Thymus (tissue), 11 donors: ENCODE data around the gene ZNF691. TPM values are rescaled to one million over a fixed set of nuclear protein-coding genes. Genes with fewer than 3 reads are reported as not detected.
"Not testable (repeated sequence)": the region's sequence is repeated elsewhere in the genome, so short reads cannot be mapped to it uniquely, and the experiment has no call there.

Experiments used
- DNase-seq, 9 donors: peaks; one replicate each; pipeline ENCODE4 v3.0.0-alpha.2; 2013; ENCODE audit warnings: low spot score in 9 of 9, low read depth in 6 of 9, missing footprints in 1 of 9
- H3K27ac ChIP-seq, 2 donors: one replicate each; pipeline ENCODE4 v1.5.1; 2013; ENCODE audit warnings: control low read depth in 1 of 2, low read depth in 1 of 2, low read length in 1 of 2, mild to moderate bottlenecking in 1 of 2, moderate library complexity in 1 of 2
- H3K27me3 ChIP-seq, 2 donors: one replicate each; pipeline ENCODE4 v1.5.1; 2013; ENCODE audit warnings: low read length in 1 of 2; ENCODE audit not compliant: control insufficient read depth in 2 of 2, insufficient read depth in 1 of 2
- H3K36me3 ChIP-seq, 2 donors: one replicate each; pipeline ENCODE4 v1.5.1; 2013; ENCODE audit warnings: low read length in 1 of 2, mild to moderate bottlenecking in 1 of 2, moderate library complexity in 1 of 2; ENCODE audit not compliant: control insufficient read depth in 2 of 2, insufficient read depth in 2 of 2
- H3K4me1 ChIP-seq, 2 donors: one replicate each; pipeline ENCODE4 v1.5.1; 2013; ENCODE audit warnings: low read length in 2 of 2; ENCODE audit not compliant: control insufficient read depth in 2 of 2, insufficient read depth in 2 of 2
- H3K4me3 ChIP-seq, 2 donors: one replicate each; pipeline ENCODE4 v1.5.1; 2013; ENCODE audit warnings: low read length in 2 of 2, control low read depth in 1 of 2, mild to moderate bottlenecking in 1 of 2
- H3K9me3 ChIP-seq, 2 donors: one replicate each; pipeline ENCODE4 v1.5.1; 2013; ENCODE audit warnings: low read length in 1 of 2, mild to moderate bottlenecking in 1 of 2; ENCODE audit not compliant: control insufficient read depth in 2 of 2, insufficient read depth in 1 of 2
- WGBS: extraction: QIAGEN DNeasy Blood & Tissue Kit; methylation state at CpG from one replicate; pipeline ENCODE4 v1.1.7; 2013; 5-methylcytosine and 5-hydroxymethylcytosine counted together
- polyA plus RNA-seq: library from polyadenylated mRNA; stranded (reverse); fragments of 200-250 nt; gene quantifications from one replicate; pipeline ENCODE4 v1.2.3, GENCODE V29; 2013
- total RNA-seq: library from RNA; stranded (reverse); fragments of 120-200 nt; gene quantifications from one replicate; pipeline ENCODE4 v1.2.4, GENCODE V29; 2013
- donor health status: healthy.

Gene ZNF691
- total and polyA plus RNA-seq, 2 donors = 12.5 to 18.7 TPM

DNA sequence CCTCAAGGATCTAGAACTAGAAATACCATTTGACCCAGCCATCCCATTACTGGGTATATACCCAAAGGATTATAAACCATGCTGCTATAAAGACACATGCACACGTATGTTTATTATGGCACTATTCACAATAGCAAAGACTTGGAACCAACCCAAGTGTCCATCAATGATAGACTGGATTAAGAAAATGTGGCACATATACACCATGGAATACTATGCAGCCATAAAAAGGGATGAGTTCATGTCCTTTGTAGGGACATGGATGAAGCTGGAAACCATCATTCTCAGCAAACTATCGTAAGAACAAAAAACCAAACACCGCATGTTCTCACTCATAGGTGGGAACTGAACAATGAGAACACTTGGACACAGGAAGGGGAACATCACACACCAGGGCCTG lies 31.6 kb upstream of the ZNF691 start:
- not testable (repeated sequence) for H3K27ac ChIP-seq, H3K9me3 ChIP-seq, H3K4me3 ChIP-seq, H3K27me3 ChIP-seq, DNase-seq
- Histone ChIP-seq H3K4me1 (peaks cover 0 to 13% of the 10 kb centered on the region in 2 donors), H3K36me3 (peaks cover 18 to 21% of the 10 kb centered on the region in 2 donors)
- 98% methylated on average over 3 of the region's 3 CpGs for WGBS

GRCh38 chr1:42815941-42816584 lies 30.4 kb upstream of the ZNF691 start:
- Histone ChIP-seq H3K4me3 (peak overlapping the region; percentile 93 to 94), H3K4me1 (peaks cover 0 to 13% of the 10 kb centered on the region in 2 donors), H3K27ac (peak overlapping the region; percentile 79 to 82), H3K36me3 (peaks cover 10 to 15% of the 10 kb centered on the region in 2 donors), H3K9me3 (no peaks in the 10 kb centered on the region), H3K27me3 (no peaks in the 10 kb centered on the region)
- 41% methylated on average over 7 of the region's 7 CpGs for WGBS
- DNase-seq = no peak

DNA sequence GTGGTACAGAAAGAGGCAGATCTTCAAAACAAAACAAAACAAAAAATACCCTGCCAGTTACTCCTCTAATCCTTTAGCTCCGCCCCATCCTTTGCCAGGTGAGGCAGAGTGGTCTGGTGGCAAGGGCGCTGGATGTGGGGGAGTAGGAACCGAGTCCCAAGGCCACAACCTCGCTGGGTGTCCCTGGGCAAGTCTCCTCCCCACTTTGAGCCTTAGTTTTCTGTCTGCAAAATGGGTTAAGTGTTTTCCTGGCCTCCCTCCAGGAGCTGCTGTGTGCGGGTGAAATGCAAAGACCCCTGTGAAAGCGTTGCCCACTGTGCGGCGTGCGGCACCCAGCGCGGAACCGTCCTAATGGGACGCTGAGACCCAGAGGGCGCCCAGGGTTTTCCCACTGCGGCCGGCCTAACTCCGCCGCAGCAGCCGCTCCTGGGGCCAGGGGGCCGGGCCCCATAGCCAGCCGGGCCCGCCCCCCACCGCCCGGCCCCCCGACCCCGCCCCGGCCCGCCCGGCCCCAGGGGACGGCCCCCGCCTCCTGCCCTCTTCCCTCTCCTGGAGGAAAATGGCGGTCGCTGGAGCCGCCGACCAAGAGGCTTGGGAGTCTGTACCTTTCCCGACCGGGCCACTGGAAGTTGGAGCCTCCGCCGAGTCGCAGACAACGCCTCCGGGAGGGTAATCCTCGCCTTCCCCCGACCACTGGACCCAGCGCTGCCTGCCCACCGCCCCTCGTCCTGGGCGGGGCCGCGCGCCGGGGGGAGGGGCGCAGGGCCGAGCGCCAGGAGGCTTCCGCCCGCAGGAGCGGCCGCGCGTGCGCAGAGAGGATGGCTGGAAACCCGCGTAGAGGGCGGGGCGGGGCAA lies 29.6 kb upstream of the ZNF691 start, which contains the start of the genes ERMAP and SVBP:
Gene ERMAP (plus strand): TSS at position 538 of the 855 bp plus-strand sequence. CDS start 13,327 bp downstream, outside the sequence.
Gene SVBP (minus strand): TSS at position 813 of the 855 bp plus-strand sequence. CDS start 853 bp downstream, outside the sequence.
- H3K27ac ChIP-seq = peak within 1 kb of the TSS; percentile 91 to 99
- H3K4me3 ChIP-seq = peak within 1 kb of the TSS; percentile 93 to 94
- no peaks in the 10 kb centered on the region for H3K9me3 ChIP-seq
- peaks cover 5 to 9% of the 10 kb centered on the region in 2 donors for H3K36me3 ChIP-seq
- H3K27me3 ChIP-seq = no peaks in the 10 kb centered on the region
- whole genome bisulfite sequencing = 1% methylated on average over 66 of the region's 66 CpGs
- peak; percentile 60 to 95 (median 90) for DNase-seq
- H3K4me1 ChIP-seq = peaks cover 0 to 13% of the 10 kb centered on the region in 2 donors

DNA sequence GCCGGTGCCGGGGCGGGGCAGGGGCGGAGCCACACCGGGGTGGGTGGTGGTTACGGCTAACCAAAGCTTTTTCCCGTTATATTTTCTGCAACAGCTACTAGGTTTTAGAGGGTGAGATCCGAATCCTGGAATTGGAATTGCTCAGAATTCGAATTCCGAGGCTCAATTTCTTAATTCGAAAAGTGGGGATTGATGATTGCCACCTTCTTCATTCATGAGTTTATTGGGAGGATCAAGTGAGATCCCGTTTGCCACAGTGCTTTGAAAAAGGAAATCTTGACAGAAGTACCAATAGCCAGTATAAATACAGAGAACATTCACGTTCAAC lies 29.0 kb upstream of the ZNF691 start:
- WGBS = 1% methylated on average over 13 of the region's 13 CpGs
- DNase-seq = no peak
- Histone ChIP-seq H3K4me3 (peak overlapping the region; percentile 48 to 93), H3K27me3 (no peaks in the 10 kb centered on the region), H3K27ac (no peak overlapping the region), H3K4me1 (peaks cover 0 to 13% of the 10 kb centered on the region in 2 donors), H3K36me3 (peaks cover 5 to 9% of the 10 kb centered on the region in 2 donors), H3K9me3 (no peaks in the 10 kb centered on the region)

DNA sequence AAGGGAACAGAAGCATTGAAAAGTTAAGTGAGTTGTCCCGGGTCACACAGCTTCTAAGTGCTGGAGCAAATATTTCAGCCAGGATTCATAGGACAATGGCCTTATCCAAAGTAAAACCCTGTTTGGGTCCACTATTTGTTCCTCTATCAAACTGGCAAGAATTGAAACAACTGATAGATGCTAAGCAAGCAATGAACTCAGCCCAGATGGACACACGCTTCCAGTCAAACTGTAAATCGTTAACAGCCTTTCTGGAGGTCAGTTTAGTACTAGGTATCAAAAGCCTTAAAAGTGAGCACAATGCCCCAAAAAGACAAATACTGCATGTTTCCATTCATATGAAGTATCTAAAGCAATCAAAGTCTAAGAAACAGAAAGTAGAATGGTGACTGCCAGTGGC lies 28.4 kb upstream of the ZNF691 start:
- Histone ChIP-seq H3K27me3 (no peaks in the 10 kb centered on the region), H3K9me3 (no peaks in the 10 kb centered on the region), H3K4me3 (no peak overlapping the region), H3K27ac (no peak overlapping the region), H3K36me3 (peaks cover 5 to 9% of the 10 kb centered on the region in 2 donors), H3K4me1 (peaks cover 0 to 13% of the 10 kb centered on the region in 2 donors)
- DNase-seq = no peak
- 99% methylated on average over 3 of the region's 3 CpGs for WGBS

GRCh38 chr1:42820813-42821212 lies 25.6 kb upstream of the ZNF691 start:
- WGBS = 95% methylated on average over 1 of the region's 1 CpG
- Histone ChIP-seq H3K4me1 (peaks cover 0 to 12% of the 10 kb centered on the region in 2 donors), H3K27ac (no peak overlapping the region), H3K4me3 (no peak overlapping the region), H3K9me3 (no peaks in the 10 kb centered on the region), H3K36me3 (peaks cover 0 to 2% of the 10 kb centered on the region in 2 donors), H3K27me3 (no peaks in the 10 kb centered on the region)
- DNase-seq = no peak

GRCh38 chr1:42821690-42822089 lies 24.7 kb upstream of the ZNF691 start:
- 98% methylated on average over 2 of the region's 2 CpGs for WGBS
- DNase-seq = no peak
- Histone ChIP-seq H3K4me1 (peaks cover 0 to 3% of the 10 kb centered on the region in 2 donors), H3K27me3 (no peaks in the 10 kb centered on the region), H3K36me3 (no peaks in the 10 kb centered on the region), H3K27ac (no peak overlapping the region), H3K9me3 (no peaks in the 10 kb centered on the region), H3K4me3 (no peak overlapping the region)

- Histone ChIP-seq H3K36me3 (no peaks in the 10 kb centered on the region), H3K4me3 (no peak overlapping the region), H3K4me1 (no peaks in the 10 kb centered on the region), H3K9me3 (no peaks in the 10 kb centered on the region), H3K27me3 (no peaks in the 10 kb centered on the region), H3K27ac (no peak overlapping the region)
- WGBS = 87% methylated on average over 2 of the region's 2 CpGs
- DNase-seq = no peak
Measured at GRCh38 chr1:42822800-42823392, 23.5 kb upstream of the ZNF691 start.
